Endodermal cell (in vitro differentiated cells): ENCODE measurements around the gene TYROBP. TPM values are rescaled to one million over a fixed set of nuclear protein-coding genes. Genes with fewer than 3 reads are reported as not detected.

Experiments used
- DNase-seq: peaks from one replicate; pipeline ENCODE4 v3.0.0-alpha.2; 2017
- H3K27ac ChIP-seq: 2 replicates; pipeline ENCODE4 v1.5.1; 2013; ENCODE audit warnings: mild to moderate bottlenecking, low read depth, low read length, moderate library complexity
- H3K27me3 ChIP-seq: 2 replicates; pipeline ENCODE4 v1.6.1; 2013; ENCODE audit warnings: mild to moderate bottlenecking, low read length, moderate library complexity; ENCODE audit not compliant: insufficient read depth, control insufficient read depth, poor library complexity, severe bottlenecking
- H3K36me3 ChIP-seq: 2 replicates; pipeline ENCODE4 v1.7.0; 2013; ENCODE audit warnings: mild to moderate bottlenecking, low read length, moderate library complexity; ENCODE audit not compliant: control insufficient read depth, insufficient read depth
- H3K4me1 ChIP-seq: one replicate; pipeline ENCODE4 v1.7.0; 2013; ENCODE audit warnings: low read length; ENCODE audit not compliant: control insufficient read depth, insufficient read depth
- H3K4me3 ChIP-seq: 2 replicates; pipeline ENCODE4 v1.5.1; 2013; ENCODE audit warnings: mild to moderate bottlenecking, low read length, moderate library complexity
- H3K9ac ChIP-seq: 2 replicates; pipeline ENCODE4 v1.6.1; 2013; ENCODE audit warnings: mild to moderate bottlenecking, low read length, moderate library complexity; ENCODE audit not compliant: poor library complexity, severe bottlenecking; ENCODE audit errors: extremely low read depth
- H3K9me3 ChIP-seq: 2 replicates; pipeline ENCODE4 v1.6.1; 2013; ENCODE audit warnings: mild to moderate bottlenecking, low read length, moderate library complexity; ENCODE audit not compliant: control insufficient read depth
- H3K27ac Mint-ChIP-seq: 2 replicates; pipeline ENCODE4 v1.8.0; 2020; ENCODE audit warnings: mixed read lengths
- H3K27me3 Mint-ChIP-seq: 2 replicates; pipeline ENCODE4 v1.8.0; 2021; ENCODE audit warnings: mild to moderate bottlenecking, mixed read lengths; ENCODE audit not compliant: insufficient read depth
- H3K36me3 Mint-ChIP-seq: 2 replicates; pipeline ENCODE4 v1.8.0; 2020; ENCODE audit warnings: low read depth, mixed read lengths
- H3K4me1 Mint-ChIP-seq: 2 replicates; pipeline ENCODE4 v1.8.0; 2020; ENCODE audit warnings: mixed read lengths
- H3K4me3 Mint-ChIP-seq: 2 replicates; pipeline ENCODE4 v1.8.0; 2020; ENCODE audit warnings: mild to moderate bottlenecking, moderate library complexity, mixed read lengths
- H3K9me3 Mint-ChIP-seq: 2 replicates; pipeline ENCODE4 v1.8.0; 2020; ENCODE audit warnings: mild to moderate bottlenecking, mixed read lengths
- CTCF ChIP-seq: fragments of 200-600 bp; sonication (generic); conservative IDR thresholded peaks from 2 replicates; pipeline ENCODE4 v1.5.0; 2021; ENCODE audit warnings: antibody characterized with exemption, mild to moderate bottlenecking
- WGBS, 2 experiments: methylation state at CpG; one replicate each; pipeline versions ENCODE4 v1.1.5 to v1.1.7; 2013; ENCODE audit warnings: missing lambda C conversion rate in 2 of 2, mixed read lengths in 1 of 2; ENCODE audit not compliant: insufficient coverage in 1 of 2, insufficient read length in 1 of 2; 5-methylcytosine and 5-hydroxymethylcytosine counted together
- total RNA-seq, 2 donors: library from RNA; stranded (reverse); fragmentation: NEBNext Ultra II Directional in 1 of 2; extraction: Animal tissue kit (Norgen Biotek cat#: 25700) in 1 of 2; gene quantifications; 2 replicates in 1 of 2; 3 replicates in 1 of 2; pipeline ENCODE4 v1.2.1, GENCODE V29; 2021

Gene TYROBP
- total RNA-seq, 2 donors from 2014 or later: not detected

DNA sequence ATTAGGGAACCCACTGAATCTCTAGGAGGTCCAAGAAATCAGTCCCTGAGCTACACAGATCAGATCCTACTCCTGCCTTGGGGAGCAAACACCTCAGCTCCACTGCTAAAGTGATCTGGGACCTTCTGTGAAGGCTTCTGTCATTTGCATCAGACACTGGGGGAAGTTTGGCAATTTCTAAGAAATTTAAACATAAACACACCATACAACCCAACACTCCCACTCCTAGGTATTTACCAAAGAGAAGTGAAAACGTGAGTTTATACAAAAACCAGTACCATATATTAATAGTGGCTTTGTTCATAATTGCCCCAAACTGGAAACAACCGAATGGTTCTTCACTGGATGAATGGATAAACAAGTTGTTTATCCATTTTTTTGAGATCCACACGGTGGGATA is 7.3 kb upstream of the TYROBP start:
- Mint-ChIP-seq H3K4me1 (no peaks in the 10 kb centered on the region), H3K36me3 (no peaks in the 10 kb centered on the region), H3K9me3 (no peaks in the 10 kb centered on the region), H3K27me3 (peaks cover 2% of the 10 kb centered on the region), H3K4me3 (no peak overlapping the region), H3K27ac (no peak overlapping the region)
- Histone ChIP-seq H3K9me3 (no peaks in the 10 kb centered on the region), H3K27ac (no peak overlapping the region), H3K27me3 (no peaks in the 10 kb centered on the region), H3K4me1 (no peaks in the 10 kb centered on the region), H3K4me3 (no peak overlapping the region), H3K36me3 (no peaks in the 10 kb centered on the region), H3K9ac (no peak overlapping the region)
- TF ChIP-seq CTCF: no peak
- DNase-seq: no peak
- WGBS, 2 experiments: 76 to 88% methylated on average over 3 of the region's 3 CpGs

DNA sequence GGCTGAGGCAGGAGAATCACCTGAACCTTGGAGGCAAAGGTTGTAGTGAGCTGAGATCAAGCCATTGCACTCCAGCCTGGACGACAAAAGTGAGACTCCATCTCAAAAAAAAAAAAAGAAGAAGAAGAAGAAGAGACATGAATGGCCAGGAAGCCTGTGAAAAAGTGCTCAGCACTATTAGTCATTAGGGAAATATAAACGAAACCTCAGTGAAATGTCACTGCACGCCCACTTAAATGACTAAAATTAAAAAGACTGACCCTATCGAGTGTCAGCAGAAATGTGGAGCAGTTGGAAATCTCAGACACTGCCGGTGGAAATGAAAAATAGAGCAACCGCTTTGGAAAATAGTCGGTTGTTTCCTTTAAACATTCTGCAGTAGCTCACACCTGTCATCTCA is 5.5 kb upstream of the TYROBP start:
- no peak for DNase-seq
- no peak overlapping the region for H3K4me3 Mint-ChIP-seq
- Histone ChIP-seq H3K9me3 (no peaks in the 10 kb centered on the region), H3K36me3 (no peaks in the 10 kb centered on the region), H3K9ac (no peak overlapping the region), H3K4me1 (no peaks in the 10 kb centered on the region), H3K27me3 (no peaks in the 10 kb centered on the region), H3K27ac (no peak overlapping the region), H3K4me3 (no peak overlapping the region)
- no peak overlapping the region for H3K27ac Mint-ChIP-seq
- no peak for TF ChIP-seq CTCF
- 85% methylated on average over 5 to 7 of the region's 7 CpGs for WGBS, 2 experiments
- H3K9me3 Mint-ChIP-seq: no peaks in the 10 kb centered on the region
- no peaks in the 10 kb centered on the region for H3K4me1 Mint-ChIP-seq
- peaks cover 2% of the 10 kb centered on the region for H3K27me3 Mint-ChIP-seq
- H3K36me3 Mint-ChIP-seq: no peaks in the 10 kb centered on the region

DNA sequence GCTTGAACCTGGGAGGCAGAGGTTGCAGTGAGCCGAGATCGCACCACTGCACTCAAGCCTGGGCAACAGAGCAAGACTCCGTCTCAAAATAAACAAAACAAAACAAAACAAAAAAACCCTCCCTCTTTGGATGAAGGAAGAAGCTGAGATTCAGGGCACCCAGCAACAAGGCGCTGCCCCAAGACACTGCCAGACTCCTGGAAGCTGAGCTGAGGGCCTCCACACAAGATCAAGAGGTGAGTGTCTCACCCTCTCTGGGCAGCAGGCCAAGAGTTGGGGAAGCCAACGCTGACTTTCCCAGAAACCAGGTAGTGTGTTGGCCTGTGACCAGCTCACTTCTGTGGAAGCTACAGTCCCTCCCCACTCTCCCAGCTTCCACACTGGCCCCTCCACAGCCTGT is 3.7 kb upstream of the TYROBP start:
- WGBS, 2 experiments: 90 to 93% methylated on average over 2 to 5 of the region's 5 CpGs
- Mint-ChIP-seq H3K4me1 (peaks cover 8% of the 10 kb centered on the region), H3K27ac (no peak overlapping the region), H3K9me3 (no peaks in the 10 kb centered on the region), H3K4me3 (no peak overlapping the region), H3K36me3 (no peaks in the 10 kb centered on the region), H3K27me3 (peaks cover 2% of the 10 kb centered on the region)
- no peaks in the 10 kb centered on the region for H3K36me3 ChIP-seq
- no peaks in the 10 kb centered on the region for H3K27me3 ChIP-seq
- no peaks in the 10 kb centered on the region for H3K9me3 ChIP-seq
- no peak overlapping the region for H3K27ac ChIP-seq
- TF ChIP-seq CTCF: no peak
- DNase-seq: no peak
- no peak overlapping the region for H3K9ac ChIP-seq
- H3K4me1 ChIP-seq: peaks cover 6% of the 10 kb centered on the region
- no peak overlapping the region for H3K4me3 ChIP-seq
